Smooth muscle cell of bladder (primary cell): ENCODE measurements around the gene CDC42SE1. TPM values are rescaled to one million over a fixed set of nuclear protein-coding genes. Genes with fewer than 3 reads are reported as not detected.

Experiments used
- total RNA-seq: library from RNA; depleted of rRNA; stranded (reverse); fragments of >200 nt; gene quantifications from 2 replicates; pipeline ENCODE4 v1.2.3, GENCODE V29; 2014

Gene CDC42SE1, protein sequence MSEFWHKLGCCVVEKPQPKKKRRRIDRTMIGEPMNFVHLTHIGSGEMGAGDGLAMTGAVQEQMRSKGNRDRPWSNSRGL
- 38.3 and 42.8 TPM in 2 replicates for total RNA-seq

GRCh38 chr1:151059109-151060006 is at the start of gene CDC42SE1:
Gene CDC42SE1 (minus strand): TSS chr1:151059622. CDS start chr1:151055730, 3,892 bp downstream.

DNA sequence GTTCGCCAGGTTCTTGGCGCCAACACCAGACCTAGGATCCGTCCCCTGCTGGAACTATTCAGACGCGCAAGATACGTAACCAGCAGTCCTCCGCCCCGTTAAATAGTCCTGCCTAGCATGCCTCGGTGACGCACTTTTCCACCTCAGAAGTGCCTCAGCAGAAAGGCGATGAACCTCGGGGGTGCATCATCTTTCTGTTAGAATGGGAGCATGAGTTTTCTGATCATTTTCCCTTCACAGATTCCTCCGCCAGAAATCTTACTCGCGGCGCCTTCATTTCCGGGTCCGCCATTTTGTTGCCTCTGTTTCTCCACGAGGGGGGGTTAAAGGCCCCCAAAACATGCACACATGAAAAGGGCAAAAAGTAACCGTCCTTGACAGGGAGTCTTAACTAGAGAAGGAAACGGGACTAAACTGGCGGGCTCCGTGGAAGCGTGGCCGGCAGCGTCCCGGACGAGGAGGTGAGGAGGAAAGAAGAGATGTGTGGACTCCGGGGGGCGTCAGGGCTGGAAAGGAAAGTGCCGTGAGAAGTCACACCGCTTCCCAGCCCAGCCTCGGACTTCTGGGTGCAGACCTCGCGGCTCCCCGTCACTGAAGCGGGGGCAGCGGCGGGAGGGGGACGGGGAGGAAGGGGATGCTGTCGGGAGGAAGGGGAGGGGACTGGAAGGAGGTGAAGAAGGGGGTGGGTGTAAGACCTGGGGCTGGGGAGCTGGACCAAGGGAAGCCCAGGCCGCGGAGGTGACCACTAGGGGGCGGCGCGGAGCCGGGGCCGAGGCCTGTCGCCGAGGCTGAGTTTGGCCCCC is 11.3 kb upstream of the CDC42SE1 start, which contains the start of gene GABPB2:
Gene GABPB2, plus strand, starts transcription at position 288 of the 803 bp plus-strand sequence. CDS start 17,429 bp downstream, outside the sequence.

DNA sequence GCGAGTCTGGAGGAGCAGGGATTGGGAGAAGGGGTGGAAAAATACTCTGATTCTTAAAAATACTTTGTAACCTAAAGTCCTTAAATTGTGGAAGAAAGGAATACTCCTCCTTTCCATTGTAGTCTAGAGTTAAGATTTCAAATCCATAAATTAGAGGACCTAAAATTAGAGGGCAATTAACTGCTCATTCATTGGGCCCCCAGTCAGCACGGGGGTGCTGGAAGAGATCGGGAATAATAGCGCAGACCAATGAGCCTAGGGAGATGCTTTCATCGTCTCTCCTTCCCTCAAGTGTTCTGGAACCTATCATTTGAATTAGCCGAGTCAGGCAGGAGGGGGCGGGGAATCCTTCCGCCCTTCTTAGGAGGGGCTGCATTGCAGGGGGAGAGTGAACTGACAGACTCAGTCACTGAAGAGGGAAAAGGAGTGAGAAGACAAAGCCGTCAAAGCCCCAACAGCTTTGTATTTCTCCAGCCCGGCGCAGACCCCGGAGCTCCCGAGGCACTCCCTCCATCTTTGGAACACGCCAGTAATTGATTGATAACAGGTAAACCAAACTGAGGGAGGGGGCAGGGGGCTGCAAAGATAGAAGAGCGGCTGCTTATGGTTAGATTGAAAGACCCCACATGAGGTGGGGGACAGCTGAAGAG is 710 bp upstream of the CDC42SE1 start, which contains the start of gene MLLT11:
Gene MLLT11, plus strand, starts transcription at position 391 of the 650 bp plus-strand sequence. CDS start 6,828 bp downstream, outside the sequence.

DNA sequence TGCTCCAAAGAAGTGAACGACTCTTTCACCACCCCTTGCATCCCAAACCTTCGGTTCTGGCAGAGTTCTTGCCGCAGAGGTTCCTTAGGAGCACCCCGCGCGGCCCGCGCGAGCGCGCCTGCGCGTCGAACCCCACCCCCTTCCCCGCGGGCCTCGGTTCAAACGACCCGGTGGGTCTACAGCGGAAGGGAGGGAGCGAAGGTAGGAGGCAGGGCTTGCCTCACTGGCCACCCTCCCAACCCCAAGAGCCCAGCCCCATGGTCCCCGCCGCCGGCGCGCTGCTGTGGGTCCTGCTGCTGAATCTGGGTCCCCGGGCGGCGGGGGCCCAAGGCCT is 11.9 kb downstream of the CDC42SE1 start, which contains the start of gene C1orf56:
Gene C1orf56, plus strand, starts transcription at position 161 of the 334 bp plus-strand sequence. Its CDS starts 97 bp downstream, at position 258.

GRCh38 chr1:151036356-151036755 is 23.1 kb downstream of the CDC42SE1 start, which contains the start of gene BNIPL:
Gene BNIPL (plus strand): TSS chr1:151036586. CDS start chr1:151036726, 140 bp downstream.

DNA sequence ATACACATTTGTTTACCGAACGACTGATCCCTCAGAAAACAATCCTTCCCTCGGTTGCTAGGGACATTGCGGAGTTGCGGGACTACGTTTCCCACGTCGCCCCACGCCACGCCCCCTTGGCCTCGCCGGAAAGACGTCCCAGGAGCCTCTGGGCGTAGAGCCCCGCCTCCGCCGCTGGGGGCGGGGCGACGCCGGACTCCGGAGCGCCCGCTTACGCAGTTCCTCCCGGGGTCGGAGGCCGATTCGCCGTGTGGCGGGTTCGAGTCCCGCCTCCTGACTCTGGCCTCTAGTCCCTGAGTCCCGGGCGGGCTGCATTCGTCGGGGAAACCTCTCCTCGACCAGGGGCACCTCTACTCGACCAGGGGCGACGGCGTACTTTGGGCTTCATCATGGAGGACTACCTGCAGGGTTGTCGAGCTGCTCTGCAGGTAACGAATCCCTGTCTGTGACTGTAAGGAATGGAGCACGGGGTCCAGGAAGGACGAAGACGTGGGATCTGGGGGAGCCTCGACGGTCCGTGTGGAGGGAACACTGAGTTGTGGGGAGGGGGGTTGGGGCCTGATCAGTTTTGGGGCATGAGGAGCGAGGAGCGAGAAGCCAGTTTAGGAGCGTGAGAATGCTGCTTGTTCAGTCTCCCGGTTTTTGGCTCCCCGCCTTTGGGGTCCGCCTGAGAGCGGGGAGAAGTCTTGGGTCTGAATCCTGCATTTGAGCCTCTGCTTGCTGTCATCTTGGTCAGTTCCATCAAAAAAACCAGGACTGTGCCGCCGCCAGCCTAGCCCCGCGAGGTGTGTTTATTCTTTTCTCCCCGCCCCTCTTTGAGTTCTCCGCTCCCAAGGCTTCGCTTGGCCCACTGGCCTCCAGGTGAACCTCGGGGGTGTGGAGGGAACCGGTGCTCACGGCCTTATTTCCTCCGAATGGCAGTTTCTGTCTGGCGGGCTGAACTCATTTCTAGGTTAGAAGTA is 50.9 kb downstream of the CDC42SE1 start, which contains the start of gene PRUNE1:
Gene PRUNE1, plus strand, starts transcription at position 206 of the 962 bp plus-strand sequence. Its CDS starts 184 bp downstream, at position 390.

GRCh38 chr1:151006327-151007052 is 52.9 kb downstream of the CDC42SE1 start, which contains the start of gene MINDY1:
Gene MINDY1 (minus strand): TSS chr1:151006902. CDS start chr1:151002617, 4,285 bp downstream.

Other genes with a start within 250 kb of the CDC42SE1 start
- 30.6 and 39.8 TPM in 2 replicates for gene ARNT, start 183.0 kb downstream of the CDC42SE1 start, total RNA-seq
- gene CTXND2, start 172.5 kb downstream of the CDC42SE1 start, total RNA-seq: not detected in 2 replicates
- 27.9 and 28.1 TPM in 2 replicates for gene SETDB1, start 133.3 kb downstream of the CDC42SE1 start, total RNA-seq
- 86.9 and 125 TPM in 2 replicates for gene CERS2, start 84.8 kb downstream of the CDC42SE1 start, total RNA-seq
- 0.14 and 0.28 TPM in 2 replicates for gene ANXA9, start 77.3 kb downstream of the CDC42SE1 start, total RNA-seq
- gene MINDY1, start 52.7 kb downstream of the CDC42SE1 start, total RNA-seq: 6.4 and 6.6 TPM in 2 replicates
- gene PRUNE1, start 51.2 kb downstream of the CDC42SE1 start, total RNA-seq: 5.5 and 8.1 TPM in 2 replicates
- gene BNIPL, start 23.0 kb downstream of the CDC42SE1 start, total RNA-seq: 0.14 and 0.18 TPM in 2 replicates
- gene C1orf56, start 11.9 kb downstream of the CDC42SE1 start, total RNA-seq: 0.85 and 2.2 TPM in 2 replicates
- 3.0 and 3.1 TPM in 2 replicates for gene MLLT11, start 775 bp upstream of the CDC42SE1 start, total RNA-seq
- gene GABPB2, start 11.1 kb upstream of the CDC42SE1 start, total RNA-seq: 15.2 and 19.6 TPM in 2 replicates
- 0.43 and 1.0 TPM in 2 replicates for gene SEMA6C, start 87.0 kb upstream of the CDC42SE1 start, total RNA-seq
- not detected in 2 replicates for gene TNFAIP8L2, start 97.0 kb upstream of the CDC42SE1 start, total RNA-seq
- 6.5 and 7.2 TPM in 2 replicates for gene LYSMD1, start 106.3 kb upstream of the CDC42SE1 start, total RNA-seq
- 28.6 and 33.4 TPM in 2 replicates for gene SCNM1, start 106.5 kb upstream of the CDC42SE1 start, total RNA-seq
- not detected in 2 replicates for gene TMOD4, start 116.4 kb upstream of the CDC42SE1 start, total RNA-seq
- gene VPS72, start 130.6 kb upstream of the CDC42SE1 start, total RNA-seq: 37.0 and 40.6 TPM in 2 replicates
- gene PIP5K1A, start 138.9 kb upstream of the CDC42SE1 start, total RNA-seq: 54.5 and 60.6 TPM in 2 replicates
- gene PSMD4, start 195.1 kb upstream of the CDC42SE1 start, total RNA-seq: 252 and 275 TPM in 2 replicates
- 7.0 and 7.9 TPM in 2 replicates for gene ZNF687, start 222.7 kb upstream of the CDC42SE1 start, total RNA-seq